ENCODE results near the gene GSC.

DNA sequence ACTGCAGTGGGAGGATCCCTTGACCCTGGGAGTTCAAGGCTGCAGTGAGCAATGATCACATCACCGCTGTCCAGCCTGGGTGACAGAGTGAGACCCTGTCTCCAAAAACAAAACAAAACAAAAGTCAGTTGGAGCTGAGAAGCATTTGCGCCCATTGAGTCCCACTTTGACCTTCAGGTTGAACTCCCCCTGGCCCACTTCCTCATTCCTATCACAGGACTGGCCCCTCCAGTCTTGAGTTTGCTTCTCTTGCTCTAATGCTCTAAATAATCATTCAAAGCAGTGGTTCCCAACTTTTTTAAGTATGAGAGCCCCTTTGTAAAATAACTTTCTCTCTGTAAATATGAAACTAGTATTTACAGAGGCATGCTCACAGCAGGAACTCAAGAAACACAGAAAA lies 28.0 kb upstream of the GSC start:
- TF ChIP-seq, protein P1, sequence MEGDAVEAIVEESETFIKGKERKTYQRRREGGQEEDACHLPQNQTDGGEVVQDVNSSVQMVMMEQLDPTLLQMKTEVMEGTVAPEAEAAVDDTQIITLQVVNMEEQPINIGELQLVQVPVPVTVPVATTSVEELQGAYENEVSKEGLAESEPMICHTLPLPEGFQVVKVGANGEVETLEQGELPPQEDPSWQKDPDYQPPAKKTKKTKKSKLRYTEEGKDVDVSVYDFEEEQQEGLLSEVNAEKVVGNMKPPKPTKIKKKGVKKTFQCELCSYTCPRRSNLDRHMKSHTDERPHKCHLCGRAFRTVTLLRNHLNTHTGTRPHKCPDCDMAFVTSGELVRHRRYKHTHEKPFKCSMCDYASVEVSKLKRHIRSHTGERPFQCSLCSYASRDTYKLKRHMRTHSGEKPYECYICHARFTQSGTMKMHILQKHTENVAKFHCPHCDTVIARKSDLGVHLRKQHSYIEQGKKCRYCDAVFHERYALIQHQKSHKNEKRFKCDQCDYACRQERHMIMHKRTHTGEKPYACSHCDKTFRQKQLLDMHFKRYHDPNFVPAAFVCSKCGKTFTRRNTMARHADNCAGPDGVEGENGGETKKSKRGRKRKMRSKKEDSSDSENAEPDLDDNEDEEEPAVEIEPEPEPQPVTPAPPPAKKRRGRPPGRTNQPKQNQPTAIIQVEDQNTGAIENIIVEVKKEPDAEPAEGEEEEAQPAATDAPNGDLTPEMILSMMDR (conservative IDR thresholded peaks at IDR 0.05; ENCODE audit: low read depth, low read length) = no peak
- TF ChIP-seq MXI1 (IDR thresholded peaks at IDR 0.05; ENCODE audit: borderline replicate concordance, low read depth, low read length) (no peak), RCOR1 (IDR thresholded peaks at IDR 0.05; ENCODE audit: insufficient replicate concordance, low read length) (no peak), POLR2A (IDR thresholded peaks at IDR 0.05; ENCODE audit: low read depth, low read length) (no peak), CEBPB (IDR thresholded peaks at IDR 0.05; ENCODE audit: low read depth, low read length) (no peak), CHD1 (IDR thresholded peaks at IDR 0.05; ENCODE audit: low read depth, low read length) (no peak), FOS (IDR thresholded peaks at IDR 0.05; ENCODE audit: low read depth, low read length) (no peak), BHLHE40 (IDR thresholded peaks at IDR 0.05; ENCODE audit: low read depth, low read length) (no peak), MAZ (IDR thresholded peaks at IDR 0.05; ENCODE audit: borderline replicate concordance, low read depth, low read length) (no peak)
- TF ChIP-seq, protein P2, sequence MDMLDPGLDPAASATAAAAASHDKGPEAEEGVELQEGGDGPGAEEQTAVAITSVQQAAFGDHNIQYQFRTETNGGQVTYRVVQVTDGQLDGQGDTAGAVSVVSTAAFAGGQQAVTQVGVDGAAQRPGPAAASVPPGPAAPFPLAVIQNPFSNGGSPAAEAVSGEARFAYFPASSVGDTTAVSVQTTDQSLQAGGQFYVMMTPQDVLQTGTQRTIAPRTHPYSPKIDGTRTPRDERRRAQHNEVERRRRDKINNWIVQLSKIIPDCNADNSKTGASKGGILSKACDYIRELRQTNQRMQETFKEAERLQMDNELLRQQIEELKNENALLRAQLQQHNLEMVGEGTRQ (IDR thresholded peaks at IDR 0.05; ENCODE audit: low read depth, low read length) = no peak
- TF ChIP-seq, protein P3, sequence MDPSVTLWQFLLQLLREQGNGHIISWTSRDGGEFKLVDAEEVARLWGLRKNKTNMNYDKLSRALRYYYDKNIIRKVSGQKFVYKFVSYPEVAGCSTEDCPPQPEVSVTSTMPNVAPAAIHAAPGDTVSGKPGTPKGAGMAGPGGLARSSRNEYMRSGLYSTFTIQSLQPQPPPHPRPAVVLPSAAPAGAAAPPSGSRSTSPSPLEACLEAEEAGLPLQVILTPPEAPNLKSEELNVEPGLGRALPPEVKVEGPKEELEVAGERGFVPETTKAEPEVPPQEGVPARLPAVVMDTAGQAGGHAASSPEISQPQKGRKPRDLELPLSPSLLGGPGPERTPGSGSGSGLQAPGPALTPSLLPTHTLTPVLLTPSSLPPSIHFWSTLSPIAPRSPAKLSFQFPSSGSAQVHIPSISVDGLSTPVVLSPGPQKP (IDR thresholded peaks at IDR 0.05; ENCODE audit: borderline replicate concordance, low read depth, low read length) = no peak

Measured in IMR-90 (cell line).